ENCODE measurements around the gene LHCGR.

The LHCGR gene

GRCh38 chr2:48755473-48755872 is at the start of gene LHCGR:
Gene LHCGR, minus strand, starts transcription at chr2:48755724. Its CDS starts 53 bp downstream, at chr2:48755671.
- no peak for DNase-seq

- no peak for DNase-seq
These were observed 44.1 kb upstream of the LHCGR start for GRCh38 chr2:48799601-48800000.

GRCh38 chr2:48795065-48795464 is 39.5 kb upstream of the LHCGR start:
- no peak for DNase-seq

- DNase-seq: no peak
These were observed 38.1 kb upstream of the LHCGR start for GRCh38 chr2:48793671-48794070.

- DNase-seq: no peak
These were observed 36.5 kb upstream of the LHCGR start for GRCh38 chr2:48792030-48792429.

GRCh38 chr2:48790407-48791170 is 35.1 kb upstream of the LHCGR start:
- no peak for DNase-seq

- DNase-seq: no peak
These were observed 32.1 kb upstream of the LHCGR start for GRCh38 chr2:48787580-48787979.

GRCh38 chr2:48781366-48781765 is 25.8 kb upstream of the LHCGR start:
- no peak for DNase-seq

- DNase-seq: no peak
These were observed 23.6 kb upstream of the LHCGR start for GRCh38 chr2:48779019-48779716.

GRCh38 chr2:48774251-48774650 is 18.7 kb upstream of the LHCGR start:
- no peak for DNase-seq

GRCh38 chr2:48771241-48772014 is 15.9 kb upstream of the LHCGR start:
- no peak for DNase-seq

- DNase-seq: no peak
These were observed 14.7 kb upstream of the LHCGR start for GRCh38 chr2:48770181-48770580.

- DNase-seq: no peak
These were observed 13.1 kb upstream of the LHCGR start for GRCh38 chr2:48768669-48769068.

GRCh38 chr2:48767330-48767729 is 11.8 kb upstream of the LHCGR start:
- DNase-seq: no peak

GRCh38 chr2:48760826-48761225 is 5.3 kb upstream of the LHCGR start:
- no peak for DNase-seq

GRCh38 chr2:48759682-48760081 is 4.2 kb upstream of the LHCGR start:
- no peak for DNase-seq

- no peak for DNase-seq
These were observed 765 bp upstream of the LHCGR start for GRCh38 chr2:48756289-48756688.

GRCh38 chr2:48754874-48755273 is 650 bp downstream of the LHCGR start:
- no peak for DNase-seq

- DNase-seq: no peak
These were observed 2.3 kb downstream of the LHCGR start for GRCh38 chr2:48753228-48753627.

- no peak for DNase-seq
These were observed 5.3 kb downstream of the LHCGR start for GRCh38 chr2:48750128-48750739.

GRCh38 chr2:48749291-48750127 is 6.0 kb downstream of the LHCGR start:
- no peak for DNase-seq

- no peak for DNase-seq
These were observed 8.2 kb downstream of the LHCGR start for GRCh38 chr2:48747319-48747718.

Data from NCI-H226 (cell line).